ENCODE results near the gene ACACB.

The ACACB gene

DNA sequence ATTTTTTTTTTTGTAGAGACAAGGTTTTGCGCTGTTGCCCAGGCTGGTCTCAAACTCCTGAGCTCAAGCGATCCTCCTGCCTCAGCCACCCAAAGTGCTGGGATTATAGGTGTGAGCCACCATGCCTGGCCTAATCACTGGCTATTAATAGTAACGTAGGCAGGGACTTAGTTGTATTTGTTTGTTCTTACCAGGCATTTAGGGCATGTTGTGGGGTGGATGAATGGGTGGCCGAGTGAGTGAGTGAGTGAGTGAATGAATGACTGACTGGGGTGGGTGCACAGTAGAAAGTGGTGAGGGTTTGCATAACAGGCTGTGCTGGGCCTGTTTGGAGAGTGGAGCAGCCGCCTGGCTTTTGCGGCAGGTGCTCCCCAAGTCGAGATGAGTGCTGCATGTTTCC lies 105.7 kb downstream of the ACACB start:
- no peak for DNase-seq

- DNase-seq = no peak
Measured at GRCh38 chr12:109222496-109222895, 106.1 kb downstream of the ACACB start.

DNA sequence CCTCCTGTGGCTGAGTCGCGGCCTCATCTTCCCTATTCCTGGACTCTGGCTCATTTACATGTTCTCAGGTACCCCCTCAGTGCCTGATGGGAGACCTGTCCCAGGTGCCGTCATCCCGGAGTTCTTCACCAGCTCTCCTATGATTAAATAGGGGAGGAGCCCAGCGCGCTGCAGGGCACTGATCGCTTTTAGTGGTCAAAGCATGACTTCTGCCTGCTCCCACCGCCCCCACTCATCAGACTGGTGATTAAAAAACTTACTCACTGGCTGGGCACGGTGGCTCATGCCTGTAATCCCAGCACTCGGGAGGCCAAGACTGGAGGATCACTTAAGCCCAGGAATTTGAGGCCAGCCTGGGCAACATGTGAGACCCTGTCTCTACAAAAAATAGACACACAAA lies 106.8 kb downstream of the ACACB start:
- DNase-seq = no peak

DNA sequence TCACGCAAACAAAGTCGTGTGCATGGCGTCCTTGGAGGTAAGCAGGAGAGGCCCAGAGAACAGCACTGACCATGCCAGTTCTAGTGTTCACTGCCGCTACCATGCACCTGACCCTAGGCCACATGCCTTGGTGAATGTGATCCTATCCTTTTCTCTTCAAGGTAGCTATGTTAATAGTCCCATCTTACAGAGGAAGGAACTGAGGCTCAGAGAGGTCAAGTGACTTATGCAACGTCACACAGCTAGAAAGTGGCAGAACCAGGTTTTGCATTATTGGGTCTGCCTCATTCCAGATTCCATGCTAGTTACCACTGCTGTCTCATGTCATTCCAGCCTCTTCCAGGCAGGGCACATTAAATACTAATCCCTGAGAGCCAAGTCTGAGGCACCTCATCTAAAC lies 107.5 kb downstream of the ACACB start:
- no peak for DNase-seq

GRCh38 chr12:109228664-109229063 lies 112.3 kb downstream of the ACACB start:
- no peak for DNase-seq

DNA sequence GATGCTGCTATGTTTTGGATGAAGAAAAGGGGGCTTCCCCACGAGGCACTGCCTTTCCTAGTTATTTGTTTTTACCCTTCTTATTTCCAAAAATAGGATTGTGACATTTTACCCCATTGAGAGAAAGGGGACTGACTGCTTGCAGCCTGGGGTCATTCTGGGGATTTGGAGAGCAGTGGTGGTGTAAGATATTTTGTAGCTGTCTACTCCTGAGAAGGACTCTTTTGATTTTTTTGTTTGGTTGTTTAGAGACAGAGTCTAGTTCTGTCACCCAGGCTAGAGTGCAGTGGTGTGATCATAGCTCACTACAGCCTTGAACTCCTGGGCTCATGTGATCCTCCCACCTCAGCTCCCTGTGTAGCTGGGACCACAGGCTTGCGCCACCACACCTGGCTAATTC lies 113.8 kb downstream of the ACACB start:
- DNase-seq = no peak

DNA sequence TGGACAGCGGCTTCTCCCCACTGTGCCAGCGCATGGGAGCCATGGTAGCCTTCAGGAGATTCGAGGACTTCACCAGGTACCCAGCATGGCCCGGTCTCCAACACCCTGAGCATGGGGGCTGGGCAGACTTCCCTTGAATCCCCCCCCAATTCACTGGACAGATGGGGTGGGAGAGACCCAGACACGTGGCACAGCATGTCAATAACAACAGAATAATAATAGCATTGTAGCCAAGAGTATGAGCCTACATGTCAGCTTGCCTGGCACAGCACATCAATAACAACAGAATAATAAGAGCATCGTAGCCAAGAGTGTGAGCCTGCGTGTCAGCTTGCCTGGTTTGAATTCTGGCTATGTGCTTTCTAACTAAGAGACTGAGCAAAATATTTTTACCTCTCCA lies 116.3 kb downstream of the ACACB start:
- no peak for DNase-seq

DNA sequence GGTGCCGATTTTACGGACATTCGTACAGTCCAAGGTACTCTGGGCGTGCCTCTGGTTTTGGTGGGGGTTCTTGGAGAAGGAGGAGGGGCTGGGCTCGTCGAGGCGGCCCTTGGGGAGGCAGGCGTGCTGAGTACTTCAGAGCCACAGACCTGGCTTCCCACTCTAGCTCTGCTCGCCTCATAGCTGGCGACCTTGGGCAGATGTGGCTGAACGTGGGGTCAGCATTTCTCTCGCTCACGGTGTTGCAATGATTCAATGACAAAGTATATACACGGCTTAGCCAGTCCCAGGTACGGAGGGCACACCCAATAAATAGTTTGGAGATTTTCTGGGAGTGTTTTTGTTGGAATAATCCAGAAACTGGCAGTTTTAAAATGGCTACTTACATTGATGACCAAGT lies 117.6 kb downstream of the ACACB start:
- no peak for DNase-seq

- no peak for DNase-seq
Measured at GRCh38 chr12:109236257-109236656, 119.9 kb downstream of the ACACB start.

- no peak for DNase-seq
Measured at GRCh38 chr12:109239179-109239578, 122.8 kb downstream of the ACACB start.

DNA sequence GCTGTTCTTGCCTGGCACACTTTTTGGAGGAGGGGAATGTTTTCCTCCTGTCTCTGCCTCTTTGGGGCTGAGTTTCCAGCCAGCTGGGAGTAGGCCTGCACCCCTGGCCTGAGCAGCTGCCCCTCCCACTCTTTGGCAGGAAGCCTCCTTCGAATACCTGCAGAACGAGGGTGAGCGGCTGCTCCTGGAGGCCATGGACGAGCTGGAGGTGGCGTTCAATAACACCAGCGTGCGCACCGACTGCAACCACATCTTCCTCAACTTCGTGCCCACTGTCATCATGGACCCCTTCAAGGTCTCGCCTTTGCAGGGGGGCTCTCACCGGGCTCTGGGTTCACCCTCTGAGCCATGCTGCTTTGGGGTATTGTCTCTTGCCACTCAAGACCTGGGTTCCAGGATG lies 123.3 kb downstream of the ACACB start:
- DNase-seq = no peak

GRCh38 chr12:109240365-109240764 lies 124.0 kb downstream of the ACACB start:
- DNase-seq = no peak

DNA sequence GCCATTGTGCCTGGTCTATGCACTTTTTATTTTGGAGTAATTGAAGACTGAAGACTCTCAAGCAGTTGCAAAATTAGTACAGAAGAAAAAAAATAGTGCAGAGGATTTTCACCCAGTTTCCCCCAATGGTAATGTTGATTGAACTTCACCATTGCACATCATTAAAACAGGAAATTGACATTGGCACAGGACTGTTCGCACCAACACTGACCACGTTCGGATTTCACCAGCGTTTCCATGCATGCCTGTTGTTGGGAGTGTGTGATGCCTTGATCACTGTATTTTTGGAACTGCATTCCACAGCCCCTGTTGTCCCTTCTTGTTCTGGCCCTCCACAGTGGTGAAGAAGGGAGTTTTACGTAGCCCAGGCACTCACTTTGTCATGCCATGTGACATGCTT lies 125.5 kb downstream of the ACACB start:
- DNase-seq = no peak

- no peak for DNase-seq
Measured at GRCh38 chr12:109244073-109244472, 127.7 kb downstream of the ACACB start.

GRCh38 chr12:109246221-109246620 lies 129.8 kb downstream of the ACACB start:
- no peak for DNase-seq

GRCh38 chr12:109247831-109248654 lies 131.7 kb downstream of the ACACB start:
- no peak for DNase-seq

DNA sequence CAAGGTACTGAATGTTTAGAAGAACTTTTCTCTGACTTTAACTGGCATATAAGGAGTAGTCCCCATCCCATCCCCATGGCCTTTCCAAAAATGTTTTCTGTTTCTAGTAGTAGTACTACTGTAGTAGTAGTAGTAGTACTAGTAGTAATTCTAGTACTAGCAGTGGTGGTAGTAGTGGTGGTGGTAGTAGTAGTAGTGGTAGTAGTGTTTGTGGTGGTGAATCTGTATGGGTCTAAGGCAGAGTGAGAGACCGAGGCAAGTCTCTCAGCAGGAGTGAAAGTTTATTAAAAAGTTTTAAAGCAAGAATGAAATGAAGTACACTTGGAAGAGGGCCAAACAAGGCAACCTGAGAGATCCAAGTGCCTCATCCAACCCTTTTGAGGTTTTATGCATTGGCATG lies 134.1 kb downstream of the ACACB start:
- DNase-seq = no peak

DNA sequence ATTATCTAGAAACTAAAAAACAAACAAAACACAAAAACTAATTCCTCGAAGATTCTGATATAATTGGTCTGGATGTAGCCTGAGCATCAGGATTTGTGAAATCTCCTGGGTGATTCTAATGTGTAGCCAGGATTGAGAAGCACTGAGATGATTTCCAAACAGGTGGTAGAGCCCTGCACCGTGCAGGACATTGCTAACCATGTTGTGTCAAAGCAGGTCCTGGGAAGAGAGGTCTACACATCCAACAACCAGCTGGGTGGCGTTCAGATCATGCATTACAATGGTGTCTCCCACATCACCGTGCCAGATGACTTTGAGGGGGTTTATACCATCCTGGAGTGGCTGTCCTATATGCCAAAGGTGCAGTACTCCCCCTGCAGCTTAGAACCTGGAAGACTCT lies 136.4 kb downstream of the ACACB start:
- DNase-seq = no peak

GRCh38 chr12:109253913-109254544 lies 137.6 kb downstream of the ACACB start:
- DNase-seq = no peak

GRCh38 chr12:109255377-109255776 lies 139.0 kb downstream of the ACACB start:
- DNase-seq = no peak

DNA sequence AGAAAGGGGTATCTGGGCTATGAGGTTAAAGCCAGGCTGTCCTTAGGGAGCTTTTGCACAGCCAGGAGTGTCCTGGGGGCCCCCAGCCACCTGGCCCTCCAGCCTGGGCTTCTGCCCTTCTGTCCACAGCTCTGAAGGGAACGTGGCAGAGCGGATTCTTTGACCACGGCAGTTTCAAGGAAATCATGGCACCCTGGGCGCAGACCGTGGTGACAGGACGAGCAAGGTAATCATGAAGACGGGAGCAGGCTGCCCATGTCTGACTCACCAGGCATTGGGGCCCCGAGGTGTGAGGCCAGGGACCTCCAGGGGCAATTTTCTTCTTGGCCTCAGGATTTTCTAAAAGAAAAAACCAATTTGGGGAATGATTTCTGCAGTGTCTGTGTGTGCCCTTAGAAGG lies 139.6 kb downstream of the ACACB start:
- no peak for DNase-seq

- no peak for DNase-seq
Measured at GRCh38 chr12:109258201-109258600, 141.8 kb downstream of the ACACB start.

DNA sequence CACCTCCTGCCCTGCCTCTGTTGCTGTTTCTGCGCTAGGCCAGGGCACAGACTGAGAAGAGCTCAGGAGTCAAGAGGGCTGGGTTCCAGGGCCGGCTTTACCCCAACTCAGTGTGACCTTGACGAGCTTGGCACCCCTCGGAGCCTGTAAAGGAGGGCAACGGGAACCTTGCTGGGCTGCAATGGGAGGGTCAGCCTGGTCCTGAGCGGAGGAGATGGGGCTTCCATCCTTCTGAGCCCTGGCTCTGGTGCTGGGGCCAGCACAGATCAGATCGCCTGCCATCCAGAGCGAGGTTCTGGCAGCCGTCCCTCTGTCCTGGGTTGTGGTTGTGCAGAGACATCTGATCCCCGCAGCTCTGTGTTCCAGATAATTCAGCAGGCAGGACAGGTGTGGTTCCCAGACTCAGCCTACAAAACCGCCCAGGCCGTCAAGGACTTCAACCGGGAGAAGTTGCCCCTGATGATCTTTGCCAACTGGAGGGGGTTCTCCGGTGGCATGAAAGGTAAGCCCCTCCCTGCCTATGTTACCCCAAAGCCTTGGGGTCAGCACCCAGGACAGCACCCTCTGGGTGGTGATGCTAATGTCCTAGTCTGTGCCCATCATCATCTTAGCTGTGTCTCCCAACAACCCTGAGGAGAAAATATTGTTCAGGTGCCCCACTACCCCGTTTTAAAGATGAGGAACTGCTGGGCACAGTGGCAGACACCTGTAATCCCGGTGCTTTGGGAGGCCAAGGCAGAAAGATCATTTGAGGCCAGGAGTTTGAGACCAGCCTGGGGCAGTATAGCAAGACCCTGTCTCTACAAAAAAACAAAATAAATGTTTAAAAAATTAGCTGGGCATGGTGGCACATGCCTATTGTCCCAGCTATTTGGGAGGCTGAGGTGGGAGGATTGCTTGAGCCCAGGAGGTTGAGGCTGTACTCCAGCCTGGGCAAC lies 142.5 kb downstream of the ACACB start:
- no peak for DNase-seq

GRCh38 chr12:109259545-109259895 lies 143.1 kb downstream of the ACACB start:
- DNase-seq = no peak

Measured in stimulated activated CD4-positive, alpha-beta T cell treated with anti-CD3 and anti-CD28 coated beads, Interleukin-2, amount 100 ng/mL, for 48 hours (primary cell).